Measurements from ENCODE around the gene HTR4. TPM values are rescaled to one million over a fixed set of nuclear protein-coding genes. Genes with fewer than 3 reads are reported as not detected.

Gene HTR4
- total and polyA plus RNA-seq, 2 of the 4 experiments (the other 2 are of a cell fraction): not detected

GRCh38 chr5:148459669-148460068 is 194.7 kb downstream of the HTR4 start:
- no peak overlapping the region for H2BK20ac ChIP-seq (ENCODE audit: low read depth, low read length)
- no peak overlapping the region for H3K56ac ChIP-seq (ENCODE audit: extremely low read depth, insufficient read depth, low read length)
- H4K5ac ChIP-seq (ENCODE audit: low read depth, low read length): no peak overlapping the region
- no peak overlapping the region for H3K9ac ChIP-seq (ENCODE audit: low read depth, low read length)
- WGBS, 2 experiments (ENCODE audit: extremely low coverage in 2 of 2, insufficient read length in 1 of 2): 0% methylated on average over 1 of the region's 1 CpG; no CpG with 5 or more reads in 1 of the 2 experiments
- H2AK9ac ChIP-seq (replicated peaks; ENCODE audit: low read depth, low read length, poor library complexity): no peak overlapping the region
- intact Hi-C loops (cut with micrococcal nuclease): no loop called here
- TF ChIP-seq NFE2L2 (IDR thresholded peaks at IDR 0.05; ENCODE audit: low read depth, low read length): no peak
- no peak for TF ChIP-seq MAFK (IDR thresholded peaks at IDR 0.05; ENCODE audit: low read depth, low read length)
- no peak for TF ChIP-seq SMC3 (IDR thresholded peaks at IDR 0.05; ENCODE audit: low read depth, low read length)
- no peak for TF ChIP-seq RCOR1 (IDR thresholded peaks at IDR 0.05; ENCODE audit: insufficient replicate concordance, low read length)
- no peak for TF ChIP-seq CHD1 (IDR thresholded peaks at IDR 0.05; ENCODE audit: low read depth, low read length)
- TF ChIP-seq ELK1 (IDR thresholded peaks at IDR 0.05; ENCODE audit: borderline replicate concordance, low read depth, low read length): no peak
- no peak for TF ChIP-seq CTCF (conservative IDR thresholded peaks at IDR 0.05; ENCODE audit: low read depth, low read length)
- TF ChIP-seq USF2 (IDR thresholded peaks at IDR 0.05; ENCODE audit: low read depth, low read length): no peak
- TF ChIP-seq MAZ (IDR thresholded peaks at IDR 0.05; ENCODE audit: borderline replicate concordance, low read depth, low read length): no peak
- TF ChIP-seq POLR2A (IDR thresholded peaks at IDR 0.05; ENCODE audit: low read depth, low read length): no peak
- TF ChIP-seq MXI1 (IDR thresholded peaks at IDR 0.05; ENCODE audit: borderline replicate concordance, low read depth, low read length): no peak
- no peak for TF ChIP-seq BHLHE40 (IDR thresholded peaks at IDR 0.05; ENCODE audit: low read depth, low read length)
- no peak for TF ChIP-seq RAD21 (IDR thresholded peaks at IDR 0.05; ENCODE audit: low read length)
- TF ChIP-seq CEBPB (IDR thresholded peaks at IDR 0.05; ENCODE audit: low read depth, low read length): no peak
- TF ChIP-seq RFX5 (IDR thresholded peaks at IDR 0.05; ENCODE audit: low read depth, low read length): no peak
- no peak for TF ChIP-seq FOS (IDR thresholded peaks at IDR 0.05; ENCODE audit: low read depth, low read length)
- BruUV-seq (replicated peaks): no TSS peak
- no peaks in the 10 kb centered on the region for H4K20me1 ChIP-seq (ENCODE audit: insufficient read depth, low read length)
- H3K36me3 ChIP-seq (ENCODE audit: control insufficient read depth, insufficient read depth, low read length): no peaks in the 10 kb centered on the region
- no peaks in the 10 kb centered on the region for H3K79me1 ChIP-seq (ENCODE audit: low read depth in 1 of 2, low read length in 2 of 2)
- dilution Hi-C loops (cut with HindIII; ENCODE audit: low sequenced_read_pairs, unreplicated experiment): no loop called here
- H3K4me3 ChIP-seq (ENCODE audit: insufficient read depth, low read depth, low read length): no peak overlapping the region
- no peaks in the 10 kb centered on the region for H3K9me1 ChIP-seq (ENCODE audit: insufficient read depth, low read length)
- H3K27me3 ChIP-seq (ENCODE audit: control insufficient read depth, insufficient read depth, low read length): peaks cover 6% of the 10 kb centered on the region
- no peak for ATAC-seq (ENCODE audit: low read depth)
- no peak overlapping the region for H4K8ac ChIP-seq (ENCODE audit: low read depth in 2 of 2, low read length in 2 of 2)
- H3K4me2 ChIP-seq (ENCODE audit: low read depth, low read length): no peak overlapping the region
- no peaks in the 10 kb centered on the region for H3K4me1 ChIP-seq (ENCODE audit: control insufficient read depth, insufficient read depth, low read length)
- H3K9me3 ChIP-seq (ENCODE audit: control insufficient read depth, insufficient read depth, low read length): no peaks in the 10 kb centered on the region
- no peak overlapping the region for H3K18ac ChIP-seq (ENCODE audit: low read depth, low read length)
- H3K27ac ChIP-seq (ENCODE audit: insufficient read depth, low read length): no peak overlapping the region
- no peak overlapping the region for H3K23ac ChIP-seq (ENCODE audit: low read depth, low read length)
- no peak for DNase-seq
- CTCF ChIA-PET: interaction anchor here (1.1 to 1.8 kb wide), 2 partner anchors 10 to 16 kb away, joined by 4 read pairs; no protein-coding TSS in a partner anchor
- H2BK15ac ChIP-seq (ENCODE audit: low read depth, low read length): no peak overlapping the region
- H2BK120ac ChIP-seq (ENCODE audit: low read depth, low read length): no peak overlapping the region
- in situ Hi-C loops (cut with MboI; ENCODE audit: low sequenced_read_pairs): no loop called here
- POLR2A ChIA-PET (ENCODE audit: unreplicated experiment): no interaction called here
- no peak overlapping the region for H3K4ac ChIP-seq (ENCODE audit: low read depth, low read length)
- no peak overlapping the region for H3K14ac ChIP-seq (replicated peaks; ENCODE audit: low read depth, low read length)
- no peak overlapping the region for H2BK5ac ChIP-seq (ENCODE audit: low read depth, low read length, poor library complexity, severe bottlenecking)
- no peak overlapping the region for H2AK5ac ChIP-seq (ENCODE audit: low read depth, low read length)
- H2AFZ ChIP-seq (replicated peaks; ENCODE audit: low read length, poor library complexity): no peak overlapping the region
- H4K91ac ChIP-seq (ENCODE audit: insufficient read depth, low read depth, low read length): no peak overlapping the region

Data from IMR-90 (cell line).